Breast epithelium (tissue), 3 donors: ENCODE data around the gene PCNX1.

Source experiments
- POLR2A ChIP-seq: fragments of 450-650 bp; IDR thresholded peaks from one replicate; pipeline ENCODE4 v1.6.1; 2016; ENCODE audit warnings: antibody characterized with exemption, mild to moderate bottlenecking, moderate library complexity
- TF ChIP-seq, protein P1 (sequence below), 3 donors: fragments of 450-650 bp; IDR thresholded peaks; one replicate each; pipeline ENCODE4 v1.5.1; 2016 to 2017; ENCODE audit warnings: antibody characterized with exemption in 3 of 3, mild to moderate bottlenecking in 3 of 3, moderate library complexity in 3 of 3

DNA sequence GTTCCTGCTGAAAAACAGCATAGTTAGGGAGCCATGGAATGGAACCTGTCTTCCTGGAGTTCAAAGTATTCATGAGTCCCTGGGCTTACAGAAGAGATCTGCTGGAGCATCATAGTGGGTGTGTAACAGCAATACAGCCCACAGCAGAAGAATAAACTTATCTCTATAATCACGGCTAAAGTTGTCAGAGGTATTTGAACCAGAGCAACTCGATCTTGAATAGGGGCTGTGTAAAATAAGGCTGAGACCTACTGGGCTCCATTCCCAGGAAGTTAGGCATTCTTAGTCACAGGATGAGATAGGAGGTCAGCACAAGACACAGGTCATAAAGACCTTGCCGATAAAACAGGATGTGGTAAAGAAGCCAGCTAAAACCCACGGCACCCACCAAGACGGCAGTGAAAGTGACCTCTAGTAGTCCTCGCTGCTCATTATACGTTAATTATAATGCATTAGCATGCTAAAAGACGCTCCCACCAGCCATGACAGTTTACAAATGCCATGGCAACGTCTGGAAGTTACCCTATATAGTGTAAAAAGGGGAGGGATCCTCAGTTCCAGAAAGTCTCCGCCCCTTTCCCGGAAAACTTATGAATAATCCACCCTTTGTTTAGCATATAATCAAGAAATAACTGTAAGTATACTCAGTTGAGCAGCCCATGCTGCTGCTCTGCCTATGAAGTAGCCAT lies 223.4 kb downstream of the PCNX1 start:
- no peak for TF ChIP-seq POLR2A
- TF ChIP-seq, protein P1, sequence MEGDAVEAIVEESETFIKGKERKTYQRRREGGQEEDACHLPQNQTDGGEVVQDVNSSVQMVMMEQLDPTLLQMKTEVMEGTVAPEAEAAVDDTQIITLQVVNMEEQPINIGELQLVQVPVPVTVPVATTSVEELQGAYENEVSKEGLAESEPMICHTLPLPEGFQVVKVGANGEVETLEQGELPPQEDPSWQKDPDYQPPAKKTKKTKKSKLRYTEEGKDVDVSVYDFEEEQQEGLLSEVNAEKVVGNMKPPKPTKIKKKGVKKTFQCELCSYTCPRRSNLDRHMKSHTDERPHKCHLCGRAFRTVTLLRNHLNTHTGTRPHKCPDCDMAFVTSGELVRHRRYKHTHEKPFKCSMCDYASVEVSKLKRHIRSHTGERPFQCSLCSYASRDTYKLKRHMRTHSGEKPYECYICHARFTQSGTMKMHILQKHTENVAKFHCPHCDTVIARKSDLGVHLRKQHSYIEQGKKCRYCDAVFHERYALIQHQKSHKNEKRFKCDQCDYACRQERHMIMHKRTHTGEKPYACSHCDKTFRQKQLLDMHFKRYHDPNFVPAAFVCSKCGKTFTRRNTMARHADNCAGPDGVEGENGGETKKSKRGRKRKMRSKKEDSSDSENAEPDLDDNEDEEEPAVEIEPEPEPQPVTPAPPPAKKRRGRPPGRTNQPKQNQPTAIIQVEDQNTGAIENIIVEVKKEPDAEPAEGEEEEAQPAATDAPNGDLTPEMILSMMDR (IDR thresholded peaks at IDR 0.05) = no peak
